OCI-M1 (cell line): Measurements from ENCODE around the gene KLF13.

ENCODE experiments used
- DNase-seq: peaks from one replicate; lab custom pipeline; 2025; lab: John Stamatoyannopoulos, UW

The KLF13 gene

DNA sequence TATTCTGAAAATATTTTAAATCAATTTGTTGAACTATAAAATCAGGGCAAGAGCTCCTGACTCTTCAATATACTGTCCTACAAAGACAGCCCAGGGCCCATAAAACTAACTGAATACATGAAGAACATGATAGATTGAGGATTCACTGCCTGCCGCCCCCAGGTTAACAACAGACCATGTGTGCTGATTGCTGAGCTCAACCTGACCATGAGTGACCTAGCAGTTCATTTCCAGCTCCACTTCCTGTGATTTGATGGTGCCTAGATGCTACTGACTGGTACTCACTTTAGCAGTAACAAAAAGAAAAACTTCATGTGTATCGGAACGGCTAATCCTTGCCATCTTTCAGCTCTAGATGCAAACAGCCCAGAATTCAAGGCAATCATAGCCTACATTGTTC lies 9.6 kb upstream of the KLF13 start:
- no peak for DNase-seq

DNA sequence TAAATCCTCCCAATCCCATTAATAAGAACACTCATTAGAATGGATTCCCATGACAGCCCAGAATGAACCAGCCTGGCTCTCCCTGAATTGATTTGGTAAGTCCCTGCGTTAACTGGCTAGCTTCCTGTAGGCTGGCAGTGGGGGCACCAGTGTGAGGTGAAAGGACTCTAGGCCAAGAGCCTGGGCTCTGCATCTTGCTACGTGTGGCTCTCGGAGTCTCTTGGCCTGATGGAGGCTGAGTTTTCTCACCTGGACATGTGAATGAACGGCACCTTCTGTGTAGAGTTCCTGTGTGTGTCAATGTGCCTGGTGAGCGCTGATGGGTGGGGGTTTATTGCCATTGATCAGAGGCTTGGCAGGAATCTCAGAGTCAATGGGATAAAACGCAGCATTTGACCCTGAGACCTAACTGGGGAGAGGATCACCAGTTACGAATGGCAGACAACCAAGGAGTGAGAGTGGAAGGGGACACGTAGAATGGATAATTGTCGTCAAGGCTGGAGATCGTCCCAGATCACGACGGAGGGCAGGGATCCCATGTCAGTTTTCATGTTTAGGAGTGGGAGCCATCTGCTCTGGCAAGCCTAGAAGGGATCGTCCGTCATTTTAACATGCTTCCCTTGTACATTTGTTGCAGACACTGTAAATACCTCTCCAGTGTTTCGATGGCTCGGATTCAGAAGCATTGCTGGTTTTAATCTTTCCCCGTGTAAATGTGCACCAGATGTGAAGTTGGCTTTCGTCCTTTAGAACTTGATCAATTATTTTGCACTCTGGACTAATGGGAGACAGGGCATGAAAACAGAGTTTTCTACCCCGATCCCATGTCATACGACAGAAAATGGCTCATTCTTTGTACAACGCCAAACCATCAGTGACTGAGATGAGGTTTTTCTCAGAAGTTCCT lies 9.0 kb upstream of the KLF13 start:
- no peak for DNase-seq

DNA sequence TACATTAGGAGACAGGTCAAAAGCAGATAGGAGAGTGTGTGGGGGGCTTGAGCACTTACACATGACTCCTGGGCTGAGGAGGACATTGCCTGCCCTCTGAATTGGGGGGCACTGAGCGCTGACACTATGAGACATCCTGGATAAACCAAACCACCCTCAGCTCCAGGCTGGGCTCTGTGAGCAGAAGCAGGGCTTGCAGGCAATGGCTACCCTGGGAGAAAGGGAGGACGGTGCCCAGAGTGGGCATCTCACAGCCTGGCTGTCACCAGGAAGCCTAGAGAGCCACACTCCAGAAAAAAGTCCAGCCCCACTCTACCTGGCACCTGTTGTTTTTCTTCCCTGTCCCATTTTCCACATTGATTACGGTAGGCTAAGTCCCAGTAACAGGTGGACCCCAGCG lies 8.2 kb upstream of the KLF13 start:
- DNase-seq = no peak

DNA sequence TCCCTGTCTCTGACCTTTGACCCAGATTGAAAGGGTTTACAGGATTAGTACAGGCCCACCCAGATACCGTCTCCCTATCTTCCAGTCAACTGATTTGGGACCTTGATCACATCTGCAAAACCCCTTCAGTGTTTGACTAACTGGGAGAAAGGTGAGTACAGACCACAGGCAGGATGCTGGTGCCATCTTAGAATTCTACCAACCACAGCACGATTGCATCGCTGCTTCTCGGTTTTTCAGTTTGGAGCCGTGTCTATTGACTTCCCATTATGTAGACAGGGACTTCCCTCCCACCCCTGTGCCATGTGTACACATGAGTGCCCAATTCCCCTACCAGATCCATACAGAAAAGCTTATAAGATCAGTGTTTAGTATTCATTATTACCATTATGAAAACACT lies 6.6 kb upstream of the KLF13 start:
- no peak for DNase-seq

DNA sequence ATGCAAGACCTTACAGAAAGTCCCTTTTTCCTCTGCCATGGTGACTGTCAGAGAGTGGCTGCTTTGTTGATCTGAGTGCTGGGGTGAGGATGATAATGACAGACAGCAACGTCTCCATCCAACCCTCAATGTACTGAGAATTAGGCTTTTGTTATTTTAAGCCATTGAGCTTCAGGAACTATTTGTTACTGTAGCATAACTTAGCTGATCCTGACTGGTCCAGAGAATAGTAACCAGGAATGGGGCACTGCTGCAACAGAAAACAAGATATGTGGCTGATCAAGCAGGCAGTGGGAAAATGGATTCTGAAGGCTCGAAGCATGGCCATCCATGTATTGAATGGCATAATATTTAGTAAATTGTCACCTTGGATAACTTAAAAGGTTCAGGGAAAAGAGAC lies 5.2 kb upstream of the KLF13 start:
- DNase-seq = no peak

DNA sequence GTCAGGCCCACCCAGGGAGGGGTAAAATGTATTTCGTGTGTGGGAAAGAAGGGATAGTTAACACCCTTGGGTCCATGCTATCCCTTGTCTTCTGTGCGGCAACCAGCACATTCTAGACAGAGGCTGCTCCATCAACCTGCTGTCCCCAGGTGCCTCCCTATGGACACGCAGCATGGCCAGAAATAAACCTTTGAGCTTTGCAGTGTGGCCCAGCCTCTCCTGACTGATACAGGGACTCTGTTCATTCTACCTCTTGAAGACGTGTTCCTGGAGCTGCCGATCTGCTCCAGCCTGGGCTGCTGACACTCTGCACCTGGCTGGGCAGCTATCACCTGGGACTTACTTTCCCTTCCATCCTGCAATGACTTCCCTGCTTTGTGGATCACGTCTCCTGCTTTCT lies 4.1 kb upstream of the KLF13 start:
- DNase-seq = no peak

DNA sequence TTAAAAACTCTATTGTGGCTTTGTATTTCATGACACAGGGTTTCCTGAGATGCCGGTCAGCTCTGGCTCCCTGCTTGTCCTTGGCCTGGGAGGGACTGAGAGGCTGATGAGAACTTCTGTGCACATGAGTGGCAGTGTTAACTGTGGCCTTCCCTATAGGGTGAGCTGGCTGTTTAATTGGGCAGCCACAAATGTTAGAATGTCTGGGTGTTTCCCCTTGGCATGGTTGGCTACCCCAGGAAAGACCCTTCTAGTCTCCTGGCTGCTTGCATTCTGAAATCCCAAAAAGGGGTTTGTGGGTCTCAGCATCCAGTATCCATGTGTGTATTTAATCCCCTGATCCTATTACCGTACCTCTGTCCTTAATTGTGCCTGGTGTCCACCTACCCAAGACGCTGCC lies 3.0 kb upstream of the KLF13 start:
- no peak for DNase-seq

DNA sequence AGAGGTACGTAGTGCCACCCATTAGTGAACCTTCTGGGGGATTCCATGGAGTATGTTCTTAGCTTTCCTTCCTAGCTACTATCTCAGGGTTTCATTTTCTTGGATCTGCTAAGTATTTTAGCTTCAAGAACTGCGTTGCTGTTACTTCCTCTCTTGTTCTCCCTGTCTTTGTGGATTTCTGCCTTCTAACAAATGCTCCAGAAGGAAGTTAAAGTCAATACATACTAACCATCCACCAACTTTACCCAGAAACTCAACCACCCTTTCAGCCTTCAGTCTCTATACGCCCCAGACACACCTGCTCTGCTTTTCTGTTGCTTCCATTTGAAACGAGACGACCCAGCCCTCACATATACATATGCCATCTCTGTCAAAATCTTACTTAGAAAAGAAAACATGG lies 2.4 kb upstream of the KLF13 start:
- no peak for DNase-seq

DNA sequence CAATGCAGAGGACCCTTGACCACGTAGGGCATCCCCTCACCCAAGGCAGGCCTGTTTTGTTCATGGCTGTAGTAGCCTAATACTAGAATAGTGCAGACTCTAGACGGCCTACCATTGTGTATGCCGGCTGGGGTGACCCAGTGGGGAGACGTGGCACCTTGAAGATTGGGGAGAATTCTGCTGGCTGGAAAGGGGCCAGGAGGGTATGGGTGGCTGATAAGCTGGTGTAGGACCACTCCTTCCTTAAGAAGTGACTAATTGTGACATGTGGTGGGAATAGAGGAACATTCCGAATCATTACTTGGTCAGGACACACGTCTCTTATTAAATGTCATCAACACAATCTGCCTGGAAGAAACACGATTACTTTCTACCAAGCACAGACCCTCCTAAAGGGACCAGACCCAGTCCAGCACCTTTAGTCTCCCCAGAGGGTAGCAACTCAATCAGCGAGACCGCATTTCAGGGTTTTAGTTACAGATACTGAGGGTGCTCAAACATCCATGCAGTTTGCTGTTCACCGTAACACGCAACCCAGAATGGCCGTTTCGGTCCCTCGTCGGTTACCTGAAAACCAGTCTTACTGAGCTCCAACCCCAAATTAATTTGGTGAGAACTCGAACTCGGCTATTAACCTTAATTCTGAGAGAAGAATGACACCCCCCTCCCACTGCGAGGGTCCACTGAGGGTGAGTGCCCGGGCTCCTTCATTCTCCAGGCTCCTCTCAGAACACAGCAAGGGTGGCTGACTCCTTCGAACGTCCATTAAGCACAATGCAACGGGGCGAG lies 1.6 kb upstream of the KLF13 start:
- no peak for DNase-seq

DNA sequence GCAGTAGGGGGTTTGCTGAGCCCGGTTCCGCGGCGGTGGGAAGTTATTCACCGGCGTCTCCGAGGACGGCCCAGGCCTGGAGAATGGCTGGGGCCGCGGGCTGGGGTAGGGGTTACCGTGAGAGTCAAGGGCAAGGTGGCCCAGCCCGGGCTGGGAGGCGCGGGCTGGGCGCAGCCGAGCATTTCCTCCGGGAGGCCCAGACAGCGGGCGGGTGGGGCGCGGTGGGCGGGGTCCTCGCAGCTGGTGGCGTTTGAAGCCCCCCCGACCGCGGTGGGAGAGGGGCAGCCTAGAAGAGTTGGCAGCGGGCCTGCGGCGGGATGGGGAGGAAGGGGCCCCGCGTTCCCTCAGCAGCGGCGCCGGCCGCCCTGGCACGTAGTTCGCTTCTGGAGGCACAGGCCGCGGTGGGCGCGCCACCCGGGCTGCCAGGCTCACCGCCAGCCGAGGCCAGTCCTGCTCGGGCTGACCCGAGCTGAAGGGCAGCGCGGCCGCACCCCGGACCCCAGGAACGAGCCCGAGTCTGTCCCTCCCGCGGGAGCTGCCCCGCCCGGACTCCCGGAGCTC lies 960 bp upstream of the KLF13 start:
- peak; percentile 58 for DNase-seq

DNA sequence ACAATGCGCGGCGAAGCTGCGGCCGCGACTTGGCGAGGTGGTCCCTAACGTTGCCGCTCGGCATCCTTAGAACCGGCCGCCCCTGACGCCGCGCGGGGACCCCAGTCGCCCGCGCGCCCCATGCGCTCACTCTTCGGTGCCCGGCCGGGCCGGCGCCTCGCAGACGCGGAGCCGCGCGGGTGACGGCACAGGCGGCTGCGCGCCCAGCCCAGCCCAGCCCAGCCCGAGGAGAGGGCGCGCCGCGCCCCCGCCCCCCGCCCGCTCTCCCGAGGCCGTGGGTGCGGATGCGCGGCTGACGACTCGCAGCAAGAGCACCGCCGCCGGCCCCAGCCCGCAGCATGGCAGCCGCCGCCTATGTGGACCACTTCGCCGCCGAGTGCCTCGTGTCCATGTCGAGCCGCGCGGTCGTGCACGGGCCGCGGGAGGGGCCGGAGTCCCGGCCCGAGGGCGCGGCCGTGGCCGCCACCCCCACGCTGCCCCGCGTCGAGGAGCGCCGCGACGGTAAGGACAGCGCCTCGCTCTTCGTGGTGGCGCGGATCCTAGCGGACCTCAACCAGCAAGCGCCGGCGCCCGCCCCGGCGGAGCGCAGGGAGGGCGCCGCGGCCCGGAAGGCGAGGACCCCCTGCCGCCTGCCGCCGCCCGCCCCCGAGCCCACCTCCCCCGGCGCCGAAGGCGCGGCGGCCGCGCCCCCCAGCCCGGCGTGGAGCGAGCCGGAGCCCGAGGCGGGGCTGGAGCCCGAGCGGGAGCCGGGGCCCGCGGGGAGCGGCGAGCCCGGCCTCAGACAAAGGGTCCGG lies 437 bp downstream of the KLF13 start:
- peak; percentile 67 for DNase-seq

DNA sequence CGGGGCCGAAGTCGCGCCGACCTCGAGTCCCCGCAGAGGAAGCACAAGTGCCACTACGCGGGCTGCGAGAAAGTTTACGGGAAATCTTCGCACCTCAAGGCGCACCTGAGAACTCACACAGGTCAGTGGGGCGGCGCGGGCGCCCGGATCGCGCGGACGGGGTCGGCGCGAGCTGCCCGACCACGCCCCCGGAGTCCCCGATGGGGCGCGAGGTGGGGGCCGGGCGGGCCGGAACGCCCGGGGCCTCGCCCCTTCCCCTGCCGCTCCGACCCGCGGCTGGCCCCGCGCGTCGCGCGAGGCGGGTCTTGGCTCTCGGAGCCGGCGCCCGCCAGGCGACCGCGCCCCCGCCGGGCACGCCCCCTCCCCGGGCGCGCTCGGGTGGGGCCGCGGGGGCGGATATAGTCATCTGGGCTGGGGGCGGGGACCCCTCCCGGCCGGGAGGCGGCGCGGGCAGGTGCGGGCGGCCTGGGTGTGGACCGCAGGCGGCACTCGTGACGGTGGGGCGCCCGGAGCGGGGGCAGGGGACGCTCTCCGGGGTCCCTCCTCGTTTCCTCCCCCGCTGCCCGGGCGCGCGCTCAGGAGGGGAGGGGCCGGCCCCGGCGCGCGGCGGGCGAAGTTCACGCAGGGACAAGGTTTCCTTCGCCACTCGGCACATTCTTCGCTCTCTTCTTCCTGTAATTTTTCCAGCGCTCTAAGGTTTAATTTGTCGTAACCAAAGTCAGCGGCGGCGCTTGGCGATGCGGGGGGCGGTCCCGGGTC lies 1.2 kb downstream of the KLF13 start:
- peak; percentile 46 for DNase-seq

DNA sequence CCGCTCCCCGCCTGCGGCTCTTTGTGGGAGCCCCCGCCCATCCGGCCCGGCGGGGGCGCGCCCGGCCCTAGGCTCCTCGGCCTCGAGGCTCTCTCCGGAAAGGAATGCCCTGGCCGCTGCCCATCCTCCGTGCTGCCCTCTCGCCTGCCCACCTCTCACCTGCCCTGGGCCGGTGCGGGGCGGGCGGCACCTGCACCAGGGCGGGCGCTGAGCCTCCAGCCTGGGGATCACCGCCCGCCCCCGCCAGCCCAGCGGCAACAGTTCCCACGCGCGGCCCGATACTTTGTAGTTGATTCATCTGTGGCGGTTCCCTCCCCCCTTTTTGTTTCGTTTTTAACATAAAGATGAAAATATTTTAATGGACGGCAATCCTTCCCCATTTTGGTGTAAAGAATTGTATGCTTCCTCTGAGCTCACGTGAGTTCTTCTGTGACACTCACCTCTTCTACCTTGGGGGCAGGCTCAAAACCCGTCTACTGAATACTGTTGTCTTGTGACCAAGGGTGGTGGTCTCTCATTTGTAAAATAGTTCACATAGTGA lies 1.9 kb downstream of the KLF13 start:
- peak; percentile 48 for DNase-seq

DNA sequence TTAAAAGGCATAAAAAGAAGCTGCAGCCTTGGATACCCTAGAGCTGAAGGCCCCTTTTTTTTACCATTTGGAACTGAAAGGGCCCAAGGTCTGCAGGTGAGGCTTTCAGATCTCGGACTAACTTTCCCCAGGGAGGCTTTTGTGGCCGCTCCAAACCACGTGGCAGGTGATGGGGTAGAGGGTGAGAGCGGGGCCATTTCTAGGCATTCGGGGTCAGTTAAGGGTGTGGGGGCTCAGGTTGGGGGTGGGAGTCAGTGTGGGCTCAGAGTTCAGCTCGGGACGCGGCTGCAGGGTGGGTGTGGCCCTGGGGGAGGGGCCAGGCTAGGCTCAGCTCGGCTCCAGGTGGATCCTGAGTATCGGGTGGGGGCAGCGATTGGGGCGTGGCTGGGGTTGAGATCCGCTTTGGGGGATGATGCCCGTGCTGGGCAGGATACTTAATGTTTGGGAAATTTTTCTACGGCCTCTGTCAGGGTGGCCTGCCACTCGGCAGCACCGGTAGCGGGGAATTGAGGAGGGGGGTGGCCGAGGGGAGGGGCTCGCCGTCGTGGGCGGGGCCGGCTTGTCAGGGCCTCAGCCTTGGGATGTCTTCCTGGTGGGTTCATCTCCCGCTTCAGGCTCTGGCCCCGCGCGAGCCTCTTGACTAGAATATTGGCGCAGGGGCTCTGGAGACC lies 2.5 kb downstream of the KLF13 start:
- no peak for DNase-seq

DNA sequence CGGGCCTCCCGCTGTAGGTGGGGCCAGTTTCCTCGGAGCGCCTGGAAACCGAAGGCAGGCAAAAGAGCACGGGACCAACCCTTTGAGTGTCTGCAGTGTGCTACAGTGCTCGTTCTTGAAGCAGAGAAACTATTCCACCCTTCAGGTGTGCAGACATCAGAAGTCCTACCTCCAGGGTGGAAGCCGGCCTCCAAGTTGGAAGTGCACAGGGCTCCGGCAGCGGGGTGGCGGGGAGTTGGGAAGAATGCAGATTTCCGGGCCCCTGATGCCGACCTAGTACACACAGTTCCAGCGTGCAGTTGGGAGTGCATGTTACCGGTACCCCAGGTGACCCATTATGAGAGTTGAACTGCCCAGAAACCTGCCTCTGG lies 3.0 kb downstream of the KLF13 start:
- no peak for DNase-seq

DNA sequence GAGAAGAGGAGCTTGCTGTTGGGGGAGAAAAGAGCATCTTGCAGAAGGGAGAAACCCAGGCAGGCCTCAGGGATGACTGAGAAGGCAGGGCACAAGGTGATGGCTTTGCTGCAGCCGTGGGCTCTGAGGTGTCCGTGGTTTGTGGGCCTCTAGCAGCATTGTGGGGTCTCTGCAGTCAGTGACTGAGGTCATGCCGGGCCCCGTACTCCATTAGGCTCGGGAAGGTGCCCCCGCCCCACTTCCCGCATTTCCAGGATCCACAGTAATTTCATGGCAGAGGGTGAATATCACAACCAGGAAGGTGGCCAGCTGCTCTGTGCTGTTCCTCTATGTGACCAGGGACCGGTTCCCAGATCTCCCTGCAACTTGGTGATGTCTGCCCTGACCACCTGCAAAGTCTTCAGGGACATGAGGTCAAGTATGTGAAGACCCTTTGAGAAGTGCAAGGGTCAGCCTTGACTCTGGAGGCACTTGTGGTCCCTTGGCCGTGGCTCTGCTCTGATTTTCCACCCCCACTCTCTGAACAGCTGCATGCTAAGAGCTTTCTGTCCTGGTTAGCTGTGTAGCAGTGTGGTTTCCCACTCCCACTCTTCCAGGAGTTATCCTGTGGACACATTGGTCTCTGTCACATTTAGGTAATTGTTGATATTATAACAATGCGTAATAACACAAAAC lies 3.6 kb downstream of the KLF13 start:
- no peak for DNase-seq

DNA sequence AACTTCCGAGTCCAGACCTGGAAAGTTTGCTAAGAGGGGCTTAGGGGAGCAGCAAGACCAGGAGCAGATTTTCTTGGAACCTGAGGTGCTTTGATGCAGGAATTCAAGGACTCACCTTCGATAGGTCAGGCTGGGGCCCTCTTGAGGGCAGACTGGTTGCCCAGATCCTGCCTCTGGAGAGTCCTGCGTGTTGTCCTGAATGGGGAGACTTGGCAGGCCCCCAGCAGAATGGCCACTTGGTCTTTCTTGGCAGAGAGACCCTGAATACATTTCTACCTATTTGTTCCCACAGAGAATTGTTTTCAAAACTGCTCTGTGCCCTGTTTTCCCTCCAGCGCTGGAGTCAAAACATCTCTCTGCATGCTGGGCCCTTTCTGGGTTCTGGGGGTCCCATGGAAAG lies 4.2 kb downstream of the KLF13 start:
- no peak for DNase-seq

DNA sequence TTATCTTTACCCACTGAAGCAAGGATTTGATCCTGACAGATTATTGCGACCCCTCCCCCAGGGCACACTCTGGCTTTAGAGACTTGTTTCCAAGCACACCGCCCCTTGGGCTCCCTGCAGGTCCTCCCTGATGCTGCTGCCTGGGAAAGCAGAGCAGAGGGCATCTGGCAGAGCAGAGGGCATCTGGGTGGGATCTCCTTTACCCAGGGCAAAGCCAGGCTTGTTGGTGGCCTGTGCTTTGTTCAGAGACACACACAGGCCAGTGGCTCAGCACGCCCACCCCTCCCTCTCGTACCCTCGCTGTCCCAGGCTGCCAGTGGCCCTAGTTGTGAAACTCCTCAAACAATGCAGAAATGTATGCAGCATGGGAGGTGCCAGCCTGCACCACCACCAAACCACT lies 4.8 kb downstream of the KLF13 start:
- DNase-seq = no peak

DNA sequence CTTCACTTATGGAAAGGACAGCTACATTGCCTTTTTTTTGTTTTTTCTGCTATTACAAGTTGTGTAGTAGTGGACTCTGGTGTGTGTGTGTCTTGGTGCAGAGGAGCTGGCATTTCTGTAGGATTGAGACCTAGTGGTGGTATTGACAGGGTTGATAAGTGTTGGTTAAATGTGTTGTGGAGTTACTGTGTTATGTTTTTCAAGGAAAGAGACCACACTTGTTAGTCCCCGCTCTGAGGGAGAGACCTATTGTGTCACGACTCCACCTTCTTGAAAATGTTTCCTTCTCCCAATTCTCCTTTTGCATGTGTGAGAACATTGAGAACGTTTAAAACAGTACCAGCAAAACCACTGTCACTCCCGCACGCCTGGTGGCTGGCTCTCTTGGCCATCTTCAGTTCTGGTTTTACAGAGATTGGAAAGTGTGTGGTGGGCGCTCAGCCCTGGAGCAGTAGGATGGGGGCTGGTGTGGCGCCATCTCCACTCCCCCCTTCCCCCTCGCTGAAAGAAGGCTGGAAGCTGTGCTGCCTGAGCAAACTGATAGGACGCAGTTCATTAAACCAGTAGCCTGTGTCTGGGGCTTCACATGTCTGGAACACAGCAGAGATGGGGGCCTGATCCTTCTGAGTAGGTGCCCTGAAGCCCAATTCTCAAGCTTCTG lies 5.5 kb downstream of the KLF13 start:
- DNase-seq = no peak

DNA sequence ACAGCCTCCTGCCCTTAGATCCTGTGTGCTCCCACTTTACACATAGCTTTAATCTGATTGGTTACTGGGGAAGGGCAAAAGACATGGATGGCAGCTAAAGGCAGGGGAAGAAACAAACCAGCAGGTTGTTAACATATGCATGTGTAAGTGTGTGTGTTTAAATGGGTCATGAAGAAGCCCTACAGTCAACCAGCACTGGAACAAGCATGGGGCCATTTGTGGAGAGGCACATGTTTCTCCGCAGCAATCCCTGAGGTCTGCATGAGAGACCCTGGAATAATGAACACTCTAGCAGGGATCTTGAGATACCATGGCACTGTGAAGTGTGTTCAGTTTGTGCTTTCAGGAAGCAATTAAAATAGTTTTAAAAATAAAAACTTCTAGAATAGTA lies 6.0 kb downstream of the KLF13 start:
- DNase-seq = no peak
